Parathyroid adenoma (tissue), 2 donors: ENCODE measurements around the gene DDX54.

Source experiments
- H2AFZ ChIP-seq: fragments of 300-600 bp; sonication (generic); one replicate; pipeline ENCODE4 v1.7.0; 2017; ENCODE audit warnings: antibody characterized with exemption, mild to moderate bottlenecking
- H3K27ac ChIP-seq: fragments of 300-600 bp; sonication (generic); one replicate; pipeline ENCODE4 v1.7.0; 2017
- H3K27me3 ChIP-seq: fragments of 300-600 bp; sonication (generic); one replicate; pipeline ENCODE4 v1.7.0; 2017; ENCODE audit warnings: low read length; ENCODE audit not compliant: control insufficient read depth, insufficient read depth
- H3K36me3 ChIP-seq: fragments of 300-600 bp; sonication (generic); one replicate; pipeline ENCODE4 v1.7.0; 2017; ENCODE audit warnings: low read length; ENCODE audit not compliant: control insufficient read depth, insufficient read depth
- H3K4me1 ChIP-seq: fragments of 300-600 bp; sonication (generic); one replicate; pipeline ENCODE4 v1.7.0; 2017; ENCODE audit warnings: control low read depth
- H3K4me2 ChIP-seq: fragments of 300-600 bp; sonication (generic); one replicate; pipeline ENCODE4 v1.7.0; 2017; ENCODE audit warnings: low read length
- H3K4me3 ChIP-seq: fragments of 300-600 bp; sonication (generic); one replicate; pipeline ENCODE4 v1.7.0; 2017; ENCODE audit warnings: low read depth, low read length
- H3K79me2 ChIP-seq: fragments of 300-600 bp; sonication (generic); one replicate; pipeline ENCODE4 v1.7.0; 2017; ENCODE audit warnings: control low read depth
- H3K9ac ChIP-seq: fragments of 300-600 bp; sonication (generic); one replicate; pipeline ENCODE4 v1.7.0; 2017; ENCODE audit warnings: mild to moderate bottlenecking
- H3K9me3 ChIP-seq: fragments of 300-600 bp; sonication (generic); one replicate; pipeline ENCODE4 v1.7.0; 2017; ENCODE audit warnings: low read length; ENCODE audit not compliant: control insufficient read depth
- TF ChIP-seq, protein P1 (sequence below): fragments of 300-600 bp; sonication (generic); IDR thresholded peaks from one replicate; pipeline ENCODE4 v1.7.0; 2017; ENCODE audit warnings: antibody characterized with exemption, mild to moderate bottlenecking
- donor health status: primary hyperparathyroidism.

DDX54 gene

DNA sequence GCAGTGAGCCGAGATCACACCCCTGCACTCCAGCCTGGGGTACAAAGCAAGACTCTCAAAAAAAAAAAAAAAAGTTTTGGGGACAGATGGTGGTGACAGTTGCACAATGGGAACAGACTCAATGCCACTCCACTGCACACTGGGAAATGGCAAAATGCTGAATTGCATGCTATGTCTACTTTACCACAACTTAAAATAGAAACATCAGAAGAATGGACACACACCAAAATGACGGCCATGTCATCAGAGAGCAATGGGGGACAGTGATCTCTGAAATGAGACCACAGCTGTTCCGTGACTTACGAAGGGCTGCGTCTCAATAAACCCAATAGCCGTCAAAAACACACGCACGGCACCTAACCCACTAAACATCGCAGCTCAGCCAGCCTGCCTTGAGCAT, 13.7 kb downstream of the DDX54 start:
- H3K4me1 ChIP-seq, result peaks cover 20% of the 10 kb centered on the region
- H3K9me3 ChIP-seq, result no peaks in the 10 kb centered on the region

DNA sequence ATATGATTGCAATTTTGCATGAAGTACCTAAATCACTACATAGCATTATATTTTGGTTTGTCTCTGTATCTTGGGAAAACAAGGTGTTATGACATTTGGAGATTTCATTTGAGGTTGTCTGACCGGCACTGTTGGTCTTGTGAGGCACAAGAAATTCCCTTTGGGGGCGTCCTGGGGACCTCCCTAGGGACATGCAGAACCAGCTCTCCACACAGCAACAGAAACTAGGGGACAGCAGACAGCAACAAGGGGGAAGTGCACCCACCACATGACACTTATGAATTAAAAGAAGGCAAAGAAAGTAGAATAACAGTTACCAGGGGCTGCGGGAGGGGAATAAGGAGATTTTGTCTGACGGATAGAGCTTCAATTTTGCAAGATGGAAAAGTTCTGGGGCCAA, 14.4 kb downstream of the DDX54 start:
- H2AFZ ChIP-seq, result no peak overlapping the region
- TF ChIP-seq, protein P1, sequence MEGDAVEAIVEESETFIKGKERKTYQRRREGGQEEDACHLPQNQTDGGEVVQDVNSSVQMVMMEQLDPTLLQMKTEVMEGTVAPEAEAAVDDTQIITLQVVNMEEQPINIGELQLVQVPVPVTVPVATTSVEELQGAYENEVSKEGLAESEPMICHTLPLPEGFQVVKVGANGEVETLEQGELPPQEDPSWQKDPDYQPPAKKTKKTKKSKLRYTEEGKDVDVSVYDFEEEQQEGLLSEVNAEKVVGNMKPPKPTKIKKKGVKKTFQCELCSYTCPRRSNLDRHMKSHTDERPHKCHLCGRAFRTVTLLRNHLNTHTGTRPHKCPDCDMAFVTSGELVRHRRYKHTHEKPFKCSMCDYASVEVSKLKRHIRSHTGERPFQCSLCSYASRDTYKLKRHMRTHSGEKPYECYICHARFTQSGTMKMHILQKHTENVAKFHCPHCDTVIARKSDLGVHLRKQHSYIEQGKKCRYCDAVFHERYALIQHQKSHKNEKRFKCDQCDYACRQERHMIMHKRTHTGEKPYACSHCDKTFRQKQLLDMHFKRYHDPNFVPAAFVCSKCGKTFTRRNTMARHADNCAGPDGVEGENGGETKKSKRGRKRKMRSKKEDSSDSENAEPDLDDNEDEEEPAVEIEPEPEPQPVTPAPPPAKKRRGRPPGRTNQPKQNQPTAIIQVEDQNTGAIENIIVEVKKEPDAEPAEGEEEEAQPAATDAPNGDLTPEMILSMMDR, result no peak
- H3K9ac ChIP-seq, result no peak overlapping the region
- peaks cover 20% of the 10 kb centered on the region for H3K4me1 ChIP-seq
- no peak overlapping the region for H3K4me3 ChIP-seq
- no peaks in the 10 kb centered on the region for H3K27me3 ChIP-seq
- no peaks in the 10 kb centered on the region for H3K36me3 ChIP-seq
- H3K9me3 ChIP-seq, result no peaks in the 10 kb centered on the region
- H3K27ac ChIP-seq, result no peak overlapping the region
- H3K4me2 ChIP-seq, result no peak overlapping the region
- H3K79me2 ChIP-seq, result peaks cover 3% of the 10 kb centered on the region

More for the DNA sequence above, 13.7 kb downstream of the DDX54 start:
- H3K4me2 ChIP-seq, result no peak overlapping the region
- TF ChIP-seq, protein P1, result no peak
- no peak overlapping the region for H3K27ac ChIP-seq
- H3K27me3 ChIP-seq, result no peaks in the 10 kb centered on the region
- no peak overlapping the region for H3K4me3 ChIP-seq
- H3K79me2 ChIP-seq, result peaks cover 3% of the 10 kb centered on the region
- H3K36me3 ChIP-seq, result no peaks in the 10 kb centered on the region
- no peak overlapping the region for H3K9ac ChIP-seq
- H2AFZ ChIP-seq, result no peak overlapping the region

DNA sequence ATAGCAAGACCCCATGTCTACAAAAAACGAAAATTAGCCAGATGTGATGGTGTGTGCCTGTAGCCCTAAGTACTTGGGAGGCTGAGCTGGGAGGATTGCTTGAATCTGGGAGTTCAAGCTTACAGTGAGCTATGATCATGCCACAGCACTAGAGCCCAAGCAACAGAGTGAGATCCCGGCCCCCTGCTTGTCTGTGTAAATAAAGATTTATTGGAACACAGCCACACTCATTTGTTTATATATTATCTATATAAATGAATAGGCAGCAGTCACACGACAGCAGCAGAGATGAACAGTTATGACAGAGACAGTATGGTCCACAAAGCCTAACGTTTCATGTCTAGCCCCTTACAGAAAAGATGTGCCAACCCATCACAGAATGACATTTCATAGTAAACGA, 14.8 kb downstream of the DDX54 start:
- H3K4me3 ChIP-seq, result no peak overlapping the region
- no peak overlapping the region for H3K9ac ChIP-seq
- TF ChIP-seq, protein P1, result no peak
- H3K4me2 ChIP-seq, result no peak overlapping the region
- no peak overlapping the region for H2AFZ ChIP-seq
- no peaks in the 10 kb centered on the region for H3K27me3 ChIP-seq
- H3K9me3 ChIP-seq, result no peaks in the 10 kb centered on the region
- H3K79me2 ChIP-seq, result peaks cover 3% of the 10 kb centered on the region
- no peak overlapping the region for H3K27ac ChIP-seq
- peaks cover 20% of the 10 kb centered on the region for H3K4me1 ChIP-seq
- no peaks in the 10 kb centered on the region for H3K36me3 ChIP-seq

DNA sequence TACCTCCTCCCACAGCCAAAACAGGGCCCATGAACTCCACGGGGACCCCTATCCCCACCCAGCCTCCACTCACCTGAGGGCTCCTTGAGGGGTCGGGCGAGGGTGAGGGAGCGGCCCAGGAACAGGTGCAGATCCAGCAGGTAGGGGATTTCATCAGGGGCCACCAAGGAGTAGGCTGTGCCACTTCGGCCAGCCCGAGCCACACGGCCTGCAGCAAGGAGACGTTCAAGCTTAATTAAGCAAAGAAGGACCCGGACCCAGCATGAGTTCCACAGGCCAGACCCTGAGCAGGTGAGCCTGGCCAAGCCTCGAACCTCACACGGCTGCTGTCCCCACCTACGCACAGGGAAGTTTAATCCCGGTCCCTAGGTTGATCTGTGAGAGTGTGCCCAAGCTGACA, 15.6 kb downstream of the DDX54 start:
- Histone ChIP-seq H3K79me2 (peaks cover 3% of the 10 kb centered on the region), H3K4me1 (peaks cover 20% of the 10 kb centered on the region), H3K27me3 (no peaks in the 10 kb centered on the region), H3K36me3 (no peaks in the 10 kb centered on the region), H3K9ac (no peak overlapping the region), H2AFZ (no peak overlapping the region), H3K9me3 (no peaks in the 10 kb centered on the region), H3K27ac (no peak overlapping the region), H3K4me2 (no peak overlapping the region), H3K4me3 (no peak overlapping the region)
- TF ChIP-seq, protein P1, result no peak

DNA sequence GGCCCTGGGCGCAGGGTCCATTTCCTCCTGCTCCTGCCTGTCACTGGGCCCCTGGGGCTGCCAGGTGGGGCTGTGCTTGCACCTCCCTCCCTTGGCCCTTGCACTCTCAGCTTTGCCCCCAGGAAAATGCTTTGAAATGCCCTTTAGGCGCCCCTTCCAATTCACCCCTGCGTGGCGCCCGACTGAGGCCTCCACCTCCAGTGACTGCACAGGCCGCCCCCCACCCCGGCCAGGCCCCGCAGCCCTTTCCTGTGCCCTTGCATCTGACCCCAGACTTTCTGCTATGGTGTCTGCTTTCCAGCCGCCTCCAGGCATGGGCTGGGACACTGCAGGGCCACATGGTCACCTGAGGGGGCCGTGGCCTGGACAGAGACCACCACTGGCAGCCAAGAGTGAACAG, 17.4 kb downstream of the DDX54 start:
- H3K4me1 ChIP-seq, result peaks cover 20% of the 10 kb centered on the region
- no peak overlapping the region for H3K4me3 ChIP-seq
- peaks cover 3% of the 10 kb centered on the region for H3K79me2 ChIP-seq
- H2AFZ ChIP-seq, result peak overlapping the region; percentile 61
- no peaks in the 10 kb centered on the region for H3K9me3 ChIP-seq
- H3K36me3 ChIP-seq, result no peaks in the 10 kb centered on the region
- H3K9ac ChIP-seq, result no peak overlapping the region
- H3K27ac ChIP-seq, result peak overlapping the region; percentile 75
- TF ChIP-seq, protein P1, result no peak
- no peaks in the 10 kb centered on the region for H3K27me3 ChIP-seq
- H3K4me2 ChIP-seq, result no peak overlapping the region
